NB4 (cell line): ENCODE results near the gene C14orf119.

Source experiments
- DNase-seq: peaks from one replicate; pipeline ENCODE4 v3.0.0; 2010; ENCODE audit warnings: low read depth
- H3K4me3 ChIP-seq: one replicate; pipeline ENCODE4 v1.5.1; 2011; ENCODE audit warnings: mild to moderate bottlenecking, low read depth, low read length, moderate library complexity
- CTCF ChIP-seq: IDR thresholded peaks from one replicate; pipeline ENCODE4 v1.5.1; 2012; ENCODE audit warnings: low read depth, low read length
- MAX ChIP-seq: IDR thresholded peaks from 2 replicates; pipeline ENCODE4 v1.6.1; 2011; ENCODE audit warnings: low read depth, low read length
- MYC ChIP-seq: IDR thresholded peaks from 2 replicates; pipeline ENCODE4 v1.6.1; 2011; ENCODE audit warnings: low read depth, low read length
- POLR2A ChIP-seq: IDR thresholded peaks from 2 replicates; pipeline ENCODE4 v1.6.1; 2011; ENCODE audit warnings: mild to moderate bottlenecking; ENCODE audit not compliant: insufficient read length; ENCODE audit errors: extremely low read depth

The C14orf119 gene

GRCh38 chr14:23052182-23052623 lies 43.1 kb upstream of the C14orf119 start:
- no peak for TF ChIP-seq MAX
- TF ChIP-seq MYC: no peak
- no peak for TF ChIP-seq POLR2A
- TF ChIP-seq CTCF: no peak
- H3K4me3 ChIP-seq: no peak overlapping the region
- DNase-seq: no peak

- no peak for DNase-seq
- TF ChIP-seq POLR2A (no peak), CTCF (no peak), MAX (no peak), MYC (no peak)
- no peak overlapping the region for H3K4me3 ChIP-seq
Observed at GRCh38 chr14:23052671-23053070, 42.6 kb upstream of the C14orf119 start.

- DNase-seq: no peak
- H3K4me3 ChIP-seq: no peak overlapping the region
- TF ChIP-seq POLR2A: no peak
- no peak for TF ChIP-seq CTCF
- no peak for TF ChIP-seq MYC
- TF ChIP-seq MAX: no peak
Observed at GRCh38 chr14:23053426-23053825, 41.9 kb upstream of the C14orf119 start.

- TF ChIP-seq MAX (no peak), POLR2A (no peak), CTCF (no peak), MYC (no peak)
- peak; percentile 41 for DNase-seq
- H3K4me3 ChIP-seq: no peak overlapping the region
Observed at GRCh38 chr14:23054000-23054811, 41.1 kb upstream of the C14orf119 start.

GRCh38 chr14:23055147-23055550 lies 40.2 kb upstream of the C14orf119 start:
- H3K4me3 ChIP-seq: no peak overlapping the region
- TF ChIP-seq POLR2A: no peak
- no peak for TF ChIP-seq MAX
- no peak for TF ChIP-seq MYC
- no peak for TF ChIP-seq CTCF
- DNase-seq: no peak
